Measurements from ENCODE around the gene H1-8.
A peak's percentile ranks its signal among the peaks of the same experiment; 100 is the strongest.
"Not testable (repeated sequence)": the region's sequence is repeated elsewhere in the genome, so short reads cannot be mapped to it uniquely, and the experiment has no call there.

H1-8 gene

GRCh38 chr3:129515108-129515820, 27.7 kb upstream of the H1-8 start:
- DNase-seq, result not testable (repeated sequence)

- not testable (repeated sequence) for DNase-seq
Observed at GRCh38 chr3:129515821-129516432, 27.0 kb upstream of the H1-8 start.

GRCh38 chr3:129517516-129517915, 25.5 kb upstream of the H1-8 start:
- DNase-seq, result no peak

GRCh38 chr3:129518038-129518561, 24.9 kb upstream of the H1-8 start:
- DNase-seq, result no peak

- DNase-seq, result no peak
Observed at GRCh38 chr3:129518581-129518980, 24.4 kb upstream of the H1-8 start.

- no peak for DNase-seq
Observed at GRCh38 chr3:129519449-129519848, 23.5 kb upstream of the H1-8 start.

- no peak for DNase-seq
Observed at GRCh38 chr3:129519896-129520715, 22.9 kb upstream of the H1-8 start.

- no peak for DNase-seq
Observed at GRCh38 chr3:129520960-129521359, 22.0 kb upstream of the H1-8 start.

GRCh38 chr3:129521611-129522010, 21.4 kb upstream of the H1-8 start:
- DNase-seq, result no peak

- DNase-seq, result no peak
Observed at GRCh38 chr3:129522953-129523352, 20.0 kb upstream of the H1-8 start.

GRCh38 chr3:129524081-129524480, 18.9 kb upstream of the H1-8 start:
- no peak for DNase-seq

- DNase-seq, result peak; percentile 25
Observed at GRCh38 chr3:129525341-129525968, 17.5 kb upstream of the H1-8 start.

- DNase-seq, result no peak
Observed at GRCh38 chr3:129526121-129526900, 16.7 kb upstream of the H1-8 start.

GRCh38 chr3:129527262-129527661, 15.7 kb upstream of the H1-8 start:
- no peak for DNase-seq

- DNase-seq, result no peak
Observed at GRCh38 chr3:129528589-129529100, 14.3 kb upstream of the H1-8 start, which contains the start of gene RHO. Gene RHO (plus strand): TSS chr3:129528639. CDS start chr3:129528734, 95 bp downstream.

GRCh38 chr3:129529436-129530210, 13.4 kb upstream of the H1-8 start:
- no peak for DNase-seq

GRCh38 chr3:129530251-129530791, 12.7 kb upstream of the H1-8 start:
- DNase-seq, result no peak

- DNase-seq, result no peak
Observed at GRCh38 chr3:129530821-129531220, 12.2 kb upstream of the H1-8 start.

- no peak for DNase-seq
Observed at GRCh38 chr3:129531699-129532098, 11.3 kb upstream of the H1-8 start.

- no peak for DNase-seq
Observed at GRCh38 chr3:129532261-129532660, 10.7 kb upstream of the H1-8 start.

- DNase-seq, result no peak
Observed at GRCh38 chr3:129533406-129533805, 9.6 kb upstream of the H1-8 start.

All from activated T-cell treated with anti-CD3 and anti-CD28 coated beads, Interleukin-2, amount 50 U/mL, for 48 hours (primary cell).